KOPT-K1 (cell line): ENCODE measurements around the gene SPTBN2.
"Not testable (repeated sequence)": the region's sequence is repeated elsewhere in the genome, so short reads cannot be mapped to it uniquely, and the experiment has no call there.

Source experiments
- H3K27ac ChIP-seq: fragments of 200-600 bp; sonication (generic); 2 replicates; pipeline ENCODE4 v1.5.1; 2016; ENCODE audit warnings: antibody characterized with exemption, mild to moderate bottlenecking, low read depth, low read length; ENCODE audit not compliant: poor library complexity, severe bottlenecking
- H3K36me3 ChIP-seq: fragments of 200-600 bp; sonication (generic); 2 replicates; pipeline ENCODE4 v1.5.1; 2017; ENCODE audit warnings: antibody characterized with exemption, mild to moderate bottlenecking, low read length, moderate library complexity; ENCODE audit not compliant: insufficient read depth
- H3K9me3 ChIP-seq: fragments of 200-600 bp; sonication (generic); 2 replicates; pipeline ENCODE4 v1.5.1; 2017; ENCODE audit warnings: antibody characterized with exemption, low read length, mild to moderate bottlenecking; ENCODE audit not compliant: insufficient read depth, poor library complexity, severe bottlenecking

Gene SPTBN2

DNA sequence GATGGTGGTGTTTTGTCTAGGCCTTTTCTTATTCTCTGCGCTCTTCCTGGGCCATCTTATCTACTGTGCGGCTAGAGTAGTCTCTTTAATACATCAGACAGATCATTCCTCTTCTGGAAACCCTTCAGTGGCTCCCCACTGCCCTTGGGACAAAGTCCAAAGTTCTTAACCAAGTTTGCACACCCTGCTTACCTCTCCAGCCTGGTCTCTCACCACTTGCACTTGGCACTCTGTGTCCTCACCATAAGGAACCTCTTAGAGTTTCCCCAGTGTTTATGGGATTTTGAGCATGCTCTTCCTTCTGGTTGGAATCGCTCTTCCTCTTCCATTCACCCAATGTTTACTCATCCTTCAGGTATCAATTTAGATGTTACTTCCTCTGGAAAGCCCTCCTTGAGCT, 5.2 kb upstream of the SPTBN2 start:
- H3K9me3 ChIP-seq, result no peaks in the 10 kb centered on the region
- no peak overlapping the region for H3K27ac ChIP-seq
- H3K36me3 ChIP-seq, result no peaks in the 10 kb centered on the region

- no peaks in the 10 kb centered on the region for H3K9me3 ChIP-seq
These were observed 431 bp upstream of the SPTBN2 start for GRCh38 chr11:66729447-66729846.

GRCh38 chr11:66728038-66728692, 851 bp downstream of the SPTBN2 start:
- H3K27ac ChIP-seq, result no peak overlapping the region
- no peaks in the 10 kb centered on the region for H3K9me3 ChIP-seq
- H3K36me3 ChIP-seq, result no peaks in the 10 kb centered on the region

More at GRCh38 chr11:66729447-66729846, 431 bp upstream of the SPTBN2 start:
- H3K27ac ChIP-seq, result no peak overlapping the region
- H3K36me3 ChIP-seq, result no peaks in the 10 kb centered on the region

GRCh38 chr11:66727282-66728037, 1.6 kb downstream of the SPTBN2 start:
- H3K36me3 ChIP-seq, result no peaks in the 10 kb centered on the region
- H3K9me3 ChIP-seq, result no peaks in the 10 kb centered on the region
- no peak overlapping the region for H3K27ac ChIP-seq

DNA sequence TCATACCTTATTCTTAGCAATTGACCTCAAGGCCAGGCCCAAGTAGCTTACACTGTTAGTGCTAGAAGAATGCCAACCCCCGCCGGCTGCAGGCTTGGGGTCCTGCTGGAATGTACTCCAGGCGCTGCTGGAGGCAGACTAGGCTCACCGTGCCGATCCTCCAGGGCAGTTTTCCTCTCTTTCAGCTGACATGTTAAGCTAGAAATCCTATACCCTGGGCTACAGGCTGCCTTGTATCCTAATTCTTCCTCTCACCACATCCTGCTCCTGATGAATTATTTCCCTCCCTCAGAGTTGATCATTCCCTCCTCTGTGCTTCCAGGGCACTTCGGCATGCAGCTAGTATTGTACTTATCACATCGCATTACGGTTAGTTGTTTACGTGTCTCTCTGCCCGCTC, 3.4 kb downstream of the SPTBN2 start:
- no peaks in the 10 kb centered on the region for H3K9me3 ChIP-seq
- no peak overlapping the region for H3K27ac ChIP-seq
- no peaks in the 10 kb centered on the region for H3K36me3 ChIP-seq

- Histone ChIP-seq H3K9me3 (no peaks in the 10 kb centered on the region), H3K36me3 (no peaks in the 10 kb centered on the region), H3K27ac (no peak overlapping the region)
These were observed 3.9 kb downstream of the SPTBN2 start for GRCh38 chr11:66725114-66725513.

DNA sequence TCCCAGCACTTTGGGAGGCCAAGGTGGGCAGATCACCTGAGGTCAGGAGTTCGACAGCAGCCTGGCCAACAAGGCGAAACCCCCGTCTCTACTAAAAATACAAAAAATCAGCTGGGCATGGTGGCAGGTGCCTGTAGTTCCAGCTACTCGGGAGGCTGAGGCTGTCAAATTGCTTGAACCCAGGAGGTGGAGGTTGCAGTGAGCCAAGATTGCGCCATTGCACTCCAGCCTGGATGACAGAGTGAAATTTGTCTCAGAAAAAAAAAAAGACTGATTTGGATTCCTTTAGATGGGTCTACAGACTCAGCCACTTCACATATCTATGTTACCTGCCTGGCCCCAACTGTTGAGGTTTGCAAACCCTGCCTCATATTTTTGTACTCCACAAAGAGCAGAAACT, 4.8 kb downstream of the SPTBN2 start:
- not testable (repeated sequence) for H3K9me3 ChIP-seq, H3K36me3 ChIP-seq
- H3K27ac ChIP-seq, result peak overlapping the region; percentile 7

DNA sequence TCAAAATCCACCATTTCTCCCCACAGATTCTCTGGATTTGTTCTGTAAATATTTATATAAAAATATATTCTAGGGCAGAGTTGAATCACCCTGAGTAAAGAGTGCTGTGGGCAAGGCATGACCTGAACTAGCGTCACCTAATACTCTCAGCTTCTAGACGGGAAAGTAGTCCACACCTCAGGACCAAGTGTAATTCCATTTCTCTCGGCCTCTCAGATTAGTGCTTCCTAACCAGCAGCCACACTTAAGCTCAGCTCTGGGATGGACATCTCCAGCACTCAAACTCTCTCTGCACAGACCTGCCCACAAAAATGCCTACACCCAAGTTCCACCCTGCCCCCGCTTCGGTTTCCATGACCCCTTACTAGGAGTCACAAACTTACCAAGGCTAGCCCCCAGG, 5.3 kb downstream of the SPTBN2 start:
- Histone ChIP-seq H3K27ac (no peak overlapping the region), H3K9me3 (no peaks in the 10 kb centered on the region), H3K36me3 (no peaks in the 10 kb centered on the region)

DNA sequence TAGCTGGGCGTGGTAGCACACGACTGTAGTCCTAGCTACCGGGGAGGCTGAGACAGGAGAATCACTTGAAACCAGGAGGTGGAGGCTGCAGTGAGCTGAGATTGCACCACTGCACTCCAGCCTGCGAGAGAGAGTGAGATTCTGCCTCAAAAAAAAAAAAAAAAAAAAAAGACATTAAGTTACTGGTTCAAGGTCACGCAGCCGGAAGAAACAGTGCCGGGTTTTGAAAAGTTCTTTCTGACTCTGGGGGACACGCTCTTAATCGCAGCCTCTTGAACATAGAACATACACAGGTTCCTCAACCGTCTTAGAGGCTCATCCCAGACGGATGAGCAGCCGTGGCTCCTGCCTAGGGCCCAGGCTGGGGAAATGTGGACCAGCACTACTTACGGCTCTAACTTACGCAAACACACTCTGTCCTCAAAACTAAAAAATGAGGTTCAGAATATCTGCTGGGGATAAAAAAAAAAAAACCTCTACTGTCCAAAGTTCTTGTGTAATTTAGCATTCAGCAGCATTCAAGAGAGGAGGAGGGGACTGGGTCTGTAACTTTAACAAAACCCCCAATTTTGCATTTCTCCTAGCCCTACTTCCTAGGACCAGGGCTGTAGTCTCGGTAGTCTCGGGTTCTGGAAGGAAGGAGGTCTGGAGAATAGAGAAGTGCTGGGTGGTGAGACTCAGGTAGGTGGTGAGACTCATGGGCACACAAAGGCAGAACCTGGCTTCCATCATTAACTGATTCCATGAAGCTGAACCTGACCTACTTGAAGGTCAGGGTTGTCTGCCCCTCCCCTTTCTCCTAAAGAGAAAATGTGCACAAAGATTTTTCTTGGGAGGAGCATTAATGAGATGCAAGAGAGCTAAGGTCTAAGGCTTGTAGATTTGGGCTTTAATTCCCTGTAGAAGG, 6.0 kb downstream of the SPTBN2 start:
- Histone ChIP-seq H3K36me3 (no peaks in the 10 kb centered on the region), H3K27ac (no peak overlapping the region), H3K9me3 (no peaks in the 10 kb centered on the region)

DNA sequence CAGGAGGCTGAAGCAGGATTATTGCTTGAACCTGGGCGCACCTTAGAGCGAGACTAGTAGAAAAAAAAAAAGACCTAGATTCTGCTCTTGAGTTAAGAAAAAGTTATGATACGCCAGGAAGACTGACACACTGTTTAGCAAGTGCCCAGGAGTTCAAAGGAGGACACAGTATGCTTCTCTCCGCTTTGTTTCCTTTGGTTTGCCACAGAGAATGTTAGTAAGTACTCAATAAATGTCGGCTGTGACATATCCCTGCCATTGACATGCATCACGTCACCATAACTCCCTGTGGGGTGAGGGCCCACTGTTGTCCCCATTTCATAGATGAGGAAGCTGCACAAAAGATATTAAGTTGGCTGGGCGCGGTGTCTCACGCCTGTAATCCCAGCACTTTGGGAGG, 7.1 kb downstream of the SPTBN2 start:
- H3K27ac ChIP-seq, result no peak overlapping the region
- H3K9me3 ChIP-seq, result no peaks in the 10 kb centered on the region
- H3K36me3 ChIP-seq, result no peaks in the 10 kb centered on the region

GRCh38 chr11:66720899-66721470, 8.0 kb downstream of the SPTBN2 start:
- no peaks in the 10 kb centered on the region for H3K36me3 ChIP-seq
- peak overlapping the region; percentile 83 for H3K27ac ChIP-seq

DNA sequence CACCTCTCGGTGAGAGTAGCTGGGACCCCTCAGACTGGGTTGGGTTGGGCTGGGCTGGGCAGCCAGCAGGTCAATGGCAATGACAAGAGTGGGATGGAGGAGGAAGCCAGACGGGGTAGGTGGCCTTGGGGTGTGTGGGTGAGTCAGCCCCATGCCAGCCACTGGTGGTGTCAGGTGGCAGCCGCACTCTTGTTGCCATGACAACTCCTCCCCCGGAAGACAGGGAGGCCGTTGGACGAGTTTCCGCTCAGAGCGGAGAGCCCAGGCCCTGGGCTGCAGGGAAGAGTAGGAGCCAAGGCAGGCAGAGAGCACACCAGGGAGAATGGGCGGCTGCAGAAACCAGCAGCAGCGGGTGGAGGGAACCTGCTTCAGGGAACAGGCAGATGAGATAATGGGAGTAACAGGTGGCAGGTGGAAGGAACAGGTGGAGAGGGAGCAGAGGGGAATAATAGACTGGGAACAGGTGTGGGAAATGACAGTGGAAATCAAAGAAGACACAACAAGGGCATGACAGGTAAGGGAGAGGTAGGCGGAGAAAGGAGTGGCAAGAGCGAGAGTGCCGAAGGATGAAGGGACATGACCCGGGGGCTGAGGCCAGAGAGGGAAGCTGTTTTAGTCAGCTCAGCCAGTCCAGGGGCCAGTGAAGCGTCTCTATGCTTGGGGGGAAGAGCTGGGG, 8.7 kb downstream of the SPTBN2 start:
- H3K27ac ChIP-seq, result peak overlapping the region; percentile 83
- H3K9me3 ChIP-seq, result no peaks in the 10 kb centered on the region
- H3K36me3 ChIP-seq, result no peaks in the 10 kb centered on the region

More at GRCh38 chr11:66720899-66721470, 8.0 kb downstream of the SPTBN2 start:
- H3K9me3 ChIP-seq, result no peaks in the 10 kb centered on the region

- Histone ChIP-seq H3K36me3 (no peaks in the 10 kb centered on the region), H3K27ac (peak overlapping the region; percentile 83), H3K9me3 (no peaks in the 10 kb centered on the region)
These were observed 9.7 kb downstream of the SPTBN2 start for GRCh38 chr11:66719111-66719872.
